CD14-positive monocyte (primary cell): Measurements from ENCODE around the gene TTYH3. TPM values are rescaled to one million over a fixed set of nuclear protein-coding genes. Genes with fewer than 3 reads are reported as not detected.
A peak's percentile ranks its signal among the peaks of the same experiment; 100 is the strongest.
"Not testable (repeated sequence)": the region's sequence is repeated elsewhere in the genome, so short reads cannot be mapped to it uniquely, and the experiment has no call there.

Experiments used
- DNase-seq, 3 donors: peaks; one replicate each; pipeline ENCODE4 v3.0.0-alpha.2; 2011 to 2022
- H2AFZ ChIP-seq: 2 replicates; pipeline ENCODE4 v1.6.0; 2012; ENCODE audit warnings: mild to moderate bottlenecking, low read depth, low read length, inconsistent platforms; ENCODE audit not compliant: insufficient read depth, poor library complexity, severe bottlenecking
- H3K27ac ChIP-seq, 2 donors: 1 replicate in 1 of 2; 2 replicates in 1 of 2; pipeline ENCODE4 v1.5.1; 2012 to 2013; ENCODE audit warnings: low read length in 2 of 2, control low read depth in 1 of 2, inconsistent platforms in 1 of 2, low read depth in 1 of 2, mild to moderate bottlenecking in 1 of 2
- H3K27me3 ChIP-seq, 2 donors: one replicate each; pipeline versions ENCODE4 v1.6.0 to v1.6.1; 2011 to 2013; ENCODE audit warnings: low read length in 2 of 2; ENCODE audit not compliant: control insufficient read depth in 2 of 2, insufficient read depth in 2 of 2
- H3K36me3 ChIP-seq, 2 donors: replicated peaks in 1 of 2; 1 replicate in 1 of 2; 2 replicates in 1 of 2; pipeline versions ENCODE4 v1.5.1 to v1.6.1; 2012 to 2013; ENCODE audit warnings: low read length in 2 of 2, control low read depth in 1 of 2, inconsistent platforms in 1 of 2, mild to moderate bottlenecking in 1 of 2; ENCODE audit not compliant: insufficient read depth in 2 of 2, control insufficient read depth in 1 of 2
- H3K4me1 ChIP-seq, 2 donors: 1 replicate in 1 of 2; 2 replicates in 1 of 2; pipeline versions ENCODE4 v1.5.1 to v1.6.1; 2012 to 2013; ENCODE audit warnings: low read length in 2 of 2, control low read depth in 1 of 2, inconsistent platforms in 1 of 2, mild to moderate bottlenecking in 1 of 2, moderate library complexity in 1 of 2; ENCODE audit not compliant: insufficient read depth in 2 of 2, control insufficient read depth in 1 of 2
- H3K4me2 ChIP-seq: replicated peaks from 2 replicates; pipeline ENCODE3; 2012; ENCODE audit warnings: low read length, moderate library complexity, mild to moderate bottlenecking; ENCODE audit not compliant: poor library complexity, severe bottlenecking; ENCODE audit errors: extremely low read depth
- H3K4me3 ChIP-seq, 3 experiments: fragments of 200-600 bp in 1 of 3; sonication (generic) in 1 of 3; replicated peaks in 1 of 3; 1 replicate in 2 of 3; 2 replicates in 1 of 3; pipeline ENCODE4 v1.5.1; 2011 to 2013; ENCODE audit warnings: low read length in 3 of 3, mild to moderate bottlenecking in 3 of 3, control low read depth in 2 of 3, low read depth in 2 of 3, inconsistent platforms in 1 of 3, moderate library complexity in 1 of 3
- H3K79me2 ChIP-seq: 2 replicates; pipeline ENCODE4 v1.6.0; 2012; ENCODE audit warnings: mild to moderate bottlenecking, control low read depth, inconsistent platforms, low read length, moderate library complexity; ENCODE audit not compliant: insufficient read depth
- H3K9ac ChIP-seq: 2 replicates; pipeline ENCODE4 v1.6.0; 2017; ENCODE audit warnings: low read length, mild to moderate bottlenecking; ENCODE audit not compliant: insufficient read depth, poor library complexity, severe bottlenecking
- H3K9me3 ChIP-seq, 2 donors: replicated peaks in 1 of 2; 1 replicate in 1 of 2; 2 replicates in 1 of 2; pipeline versions ENCODE4 v1.5.1 to v1.6.1; 2012 to 2013; ENCODE audit warnings: low read length in 2 of 2, control low read depth in 1 of 2; ENCODE audit not compliant: control insufficient read depth in 1 of 2, insufficient read depth in 1 of 2
- H4K20me1 ChIP-seq: 2 replicates; pipeline ENCODE4 v1.6.0; 2012; ENCODE audit warnings: mild to moderate bottlenecking, low read length, control low read depth, moderate library complexity; ENCODE audit not compliant: insufficient read depth
- H3K27ac Mint-ChIP-seq, 7 donors: one replicate each; pipeline ENCODE4 v1.8.0; 2020; ENCODE audit warnings: mild to moderate bottlenecking in 7 of 7, mixed read lengths in 7 of 7, moderate library complexity in 6 of 7, inconsistent platforms in 2 of 7
- H3K27me3 Mint-ChIP-seq, 3 donors: one replicate each; pipeline ENCODE4 v1.8.0; 2021 to 2022; ENCODE audit warnings: low read depth in 3 of 3, mild to moderate bottlenecking in 3 of 3, mixed read lengths in 3 of 3, moderate library complexity in 3 of 3, inconsistent platforms in 1 of 3
- H3K36me3 Mint-ChIP-seq, 2 donors: one replicate each; pipeline ENCODE4 v1.8.0; 2020; ENCODE audit warnings: mixed read lengths in 2 of 2, inconsistent platforms in 1 of 2, mild to moderate bottlenecking in 1 of 2
- H3K4me1 Mint-ChIP-seq: one replicate; pipeline ENCODE4 v1.8.0; 2020; ENCODE audit warnings: mild to moderate bottlenecking, mixed read lengths
- H3K4me3 Mint-ChIP-seq, 2 donors: one replicate each; pipeline ENCODE4 v1.8.0; 2020; ENCODE audit warnings: mild to moderate bottlenecking in 2 of 2, mixed read lengths in 2 of 2, moderate library complexity in 1 of 2
- H3K9me3 Mint-ChIP-seq, 7 donors: one replicate each; pipeline ENCODE4 v1.8.0; 2020 to 2022; ENCODE audit warnings: mixed read lengths in 7 of 7, mild to moderate bottlenecking in 6 of 7, moderate library complexity in 6 of 7, inconsistent platforms in 2 of 7
- WGBS: methylation state at CpG from one replicate; pipeline ENCODE4 v1.1.5; 2013; ENCODE audit warnings: missing lambda C conversion rate; ENCODE audit not compliant: insufficient coverage; 5-methylcytosine and 5-hydroxymethylcytosine counted together
- intact Hi-C, 2 donors: fragments of 100-400 bp; cut with micrococcal nuclease; formaldehyde crosslinking; loops; one replicate each; pipeline versions ENCODE4 v1.15.0 to v1.15.1; 2023
- polyA plus RNA-seq, 3 donors: library from polyadenylated mRNA; depleted of rRNA in 1 of 3; unstranded in 2 of 3; stranded (reverse) in 1 of 3; fragments of 300-500 nt in 2 of 3; fragments of >200 nt in 1 of 3; fragmentation: Illumina TruSeq in 2 of 3; gene quantifications; 1 replicate in 2 of 3; 2 replicates in 1 of 3; pipeline ENCODE4 v1.2.3, GENCODE V29; 2012 to 2021
- TF ChIP-seq, protein P1 (sequence below): fragments of 200-600 bp; IDR thresholded peaks from one replicate; pipeline ENCODE4 v1.8.0; 2022; ENCODE audit warnings: antibody characterized with exemption, mild to moderate bottlenecking

The TTYH3 gene
- polyA plus RNA-seq, 3 donors, result 13.4 to 73.5 (median 17.4) TPM

GRCh38 chr7:2673934-2674333 lies 42.1 kb downstream of the TTYH3 start:
- H3K27me3 Mint-ChIP-seq, result peaks cover 12 to 22% (median 17%) of the 10 kb centered on the region in 3 donors
- H3K36me3 Mint-ChIP-seq, result no peaks in the 10 kb centered on the region
- Histone ChIP-seq H3K4me3 (no peak overlapping the region), H3K4me1 (peaks cover 6 to 9% of the 10 kb centered on the region in 2 donors), H3K4me2 (no peak overlapping the region), H3K9ac (no peak overlapping the region), H3K27ac (no peak overlapping the region), H3K27me3 (no peaks in the 10 kb centered on the region), H3K36me3 (no peaks in the 10 kb centered on the region), H2AFZ (no peak overlapping the region), H3K9me3 (peaks cover 0 to 6% of the 10 kb centered on the region in 2 donors), H3K79me2 (no peaks in the 10 kb centered on the region), H4K20me1 (no peaks in the 10 kb centered on the region)
- H3K4me3 Mint-ChIP-seq, result peak overlapping the region in 1 of 2 donors; percentile 11
- TF ChIP-seq, protein P1, sequence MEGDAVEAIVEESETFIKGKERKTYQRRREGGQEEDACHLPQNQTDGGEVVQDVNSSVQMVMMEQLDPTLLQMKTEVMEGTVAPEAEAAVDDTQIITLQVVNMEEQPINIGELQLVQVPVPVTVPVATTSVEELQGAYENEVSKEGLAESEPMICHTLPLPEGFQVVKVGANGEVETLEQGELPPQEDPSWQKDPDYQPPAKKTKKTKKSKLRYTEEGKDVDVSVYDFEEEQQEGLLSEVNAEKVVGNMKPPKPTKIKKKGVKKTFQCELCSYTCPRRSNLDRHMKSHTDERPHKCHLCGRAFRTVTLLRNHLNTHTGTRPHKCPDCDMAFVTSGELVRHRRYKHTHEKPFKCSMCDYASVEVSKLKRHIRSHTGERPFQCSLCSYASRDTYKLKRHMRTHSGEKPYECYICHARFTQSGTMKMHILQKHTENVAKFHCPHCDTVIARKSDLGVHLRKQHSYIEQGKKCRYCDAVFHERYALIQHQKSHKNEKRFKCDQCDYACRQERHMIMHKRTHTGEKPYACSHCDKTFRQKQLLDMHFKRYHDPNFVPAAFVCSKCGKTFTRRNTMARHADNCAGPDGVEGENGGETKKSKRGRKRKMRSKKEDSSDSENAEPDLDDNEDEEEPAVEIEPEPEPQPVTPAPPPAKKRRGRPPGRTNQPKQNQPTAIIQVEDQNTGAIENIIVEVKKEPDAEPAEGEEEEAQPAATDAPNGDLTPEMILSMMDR, result no peak
- intact Hi-C loops, result loop anchor here (2.0 to 5.0 kb wide), 2 partner anchors 15 to 33 kb away; partner anchors contain the start of gene AMZ1 (in 1 of the 2)
- H3K9me3 Mint-ChIP-seq, result peaks cover 1 to 18% (median 7%) of the 10 kb centered on the region in 7 donors
- peaks cover 7% of the 10 kb centered on the region for H3K4me1 Mint-ChIP-seq
- no peak for DNase-seq
- H3K27ac Mint-ChIP-seq, result peak overlapping the region in 1 of 7 donors; percentile 35

GRCh38 chr7:2675256-2675764 lies 43.5 kb downstream of the TTYH3 start:
- Histone ChIP-seq H2AFZ (no peak overlapping the region), H3K4me2 (no peak overlapping the region), H3K9ac (no peak overlapping the region), H3K9me3 (peaks cover 0 to 6% of the 10 kb centered on the region in 2 donors), H3K36me3 (no peaks in the 10 kb centered on the region), H3K4me3 (no peak overlapping the region), H4K20me1 (no peaks in the 10 kb centered on the region), H3K79me2 (no peaks in the 10 kb centered on the region), H3K4me1 (peaks cover 7 to 9% of the 10 kb centered on the region in 2 donors), H3K27me3 (peaks cover 0 to 4% of the 10 kb centered on the region in 2 donors), H3K27ac (no peak overlapping the region)
- WGBS, result 94% methylated on average over 3 of the region's 9 CpGs
- TF ChIP-seq, protein P1, result no peak
- intact Hi-C loops, result loop anchor here in 1 of 2 donors (2.0 kb wide), 1 partner anchor 13 kb away; the partner anchor contains the start of gene AMZ1
- Mint-ChIP-seq H3K27ac (peak overlapping the region in 1 of 7 donors; percentile 46), H3K27me3 (peaks cover 12 to 21% (median 12%) of the 10 kb centered on the region in 3 donors), H3K36me3 (no peaks in the 10 kb centered on the region), H3K4me1 (peaks cover 7% of the 10 kb centered on the region), H3K4me3 (no peak overlapping the region), H3K9me3 (peaks cover 1 to 17% (median 7%) of the 10 kb centered on the region in 7 donors)
- no peak for DNase-seq

GRCh38 chr7:2676576-2676975 lies 44.8 kb downstream of the TTYH3 start:
- H3K4me2 ChIP-seq, H3K79me2 ChIP-seq, H3K36me3 Mint-ChIP-seq, H3K36me3 ChIP-seq, H3K4me1 Mint-ChIP-seq, H3K4me3 Mint-ChIP-seq, H3K4me3 ChIP-seq, H3K27me3 ChIP-seq, DNase-seq, H3K4me1 ChIP-seq, H2AFZ ChIP-seq, H3K27ac ChIP-seq, H3K9ac ChIP-seq, H4K20me1 ChIP-seq, intact Hi-C loops, H3K9me3 ChIP-seq: not testable (repeated sequence)
- 97% methylated on average over 4 of the region's 8 CpGs for WGBS
- Mint-ChIP-seq H3K9me3 (peaks cover 1 to 17% (median 7%) of the 10 kb centered on the region in 7 donors), H3K27ac (peak overlapping the region in 1 of 7 donors; percentile 20), H3K27me3 (peaks cover 7 to 20% (median 13%) of the 10 kb centered on the region in 3 donors)
